ENCODE data around the gene TSPAN33.

GRCh38 chr7:129118182-129118581 is 26.3 kb upstream of the TSPAN33 start:
- TF ChIP-seq, protein P1, sequence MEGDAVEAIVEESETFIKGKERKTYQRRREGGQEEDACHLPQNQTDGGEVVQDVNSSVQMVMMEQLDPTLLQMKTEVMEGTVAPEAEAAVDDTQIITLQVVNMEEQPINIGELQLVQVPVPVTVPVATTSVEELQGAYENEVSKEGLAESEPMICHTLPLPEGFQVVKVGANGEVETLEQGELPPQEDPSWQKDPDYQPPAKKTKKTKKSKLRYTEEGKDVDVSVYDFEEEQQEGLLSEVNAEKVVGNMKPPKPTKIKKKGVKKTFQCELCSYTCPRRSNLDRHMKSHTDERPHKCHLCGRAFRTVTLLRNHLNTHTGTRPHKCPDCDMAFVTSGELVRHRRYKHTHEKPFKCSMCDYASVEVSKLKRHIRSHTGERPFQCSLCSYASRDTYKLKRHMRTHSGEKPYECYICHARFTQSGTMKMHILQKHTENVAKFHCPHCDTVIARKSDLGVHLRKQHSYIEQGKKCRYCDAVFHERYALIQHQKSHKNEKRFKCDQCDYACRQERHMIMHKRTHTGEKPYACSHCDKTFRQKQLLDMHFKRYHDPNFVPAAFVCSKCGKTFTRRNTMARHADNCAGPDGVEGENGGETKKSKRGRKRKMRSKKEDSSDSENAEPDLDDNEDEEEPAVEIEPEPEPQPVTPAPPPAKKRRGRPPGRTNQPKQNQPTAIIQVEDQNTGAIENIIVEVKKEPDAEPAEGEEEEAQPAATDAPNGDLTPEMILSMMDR (IDR thresholded peaks at IDR 0.05), result no peak
- TF ChIP-seq POLR2AphosphoS5 (IDR thresholded peaks at IDR 0.05), result no peak
